Mesothelial cell of epicardium (in vitro differentiated cells): ENCODE results near the gene PCSK2. TPM values are rescaled to one million over a fixed set of nuclear protein-coding genes. Genes with fewer than 3 reads are reported as not detected.

Experiments
- DNase-seq, 2 experiments: peaks; one replicate each; pipeline ENCODE4 v3.0.0; 2021; ENCODE audit warnings: low spot score in 2 of 2; ENCODE audit not compliant: unreplicated experiment in 2 of 2
- H3K27ac Mint-ChIP-seq: 2 replicates; pipeline ENCODE4 v1.8.0; 2021; ENCODE audit warnings: mixed read lengths
- H3K27me3 Mint-ChIP-seq: 2 replicates; pipeline ENCODE4 v1.8.0; 2021; ENCODE audit warnings: low read depth, mixed read lengths
- H3K36me3 Mint-ChIP-seq: 2 replicates; pipeline ENCODE4 v1.8.0; 2021; ENCODE audit warnings: mixed read lengths
- H3K4me1 Mint-ChIP-seq: 2 replicates; pipeline ENCODE4 v1.8.0; 2021; ENCODE audit warnings: mixed read lengths
- H3K4me3 Mint-ChIP-seq: 2 replicates; pipeline ENCODE4 v1.8.0; 2021; ENCODE audit warnings: mild to moderate bottlenecking, moderate library complexity, mixed read lengths
- H3K9me3 Mint-ChIP-seq: 2 replicates; pipeline ENCODE4 v1.8.0; 2021; ENCODE audit warnings: mixed read lengths
- total RNA-seq: library from RNA; stranded (reverse); gene quantifications from 3 replicates; pipeline ENCODE4 v1.2.1, GENCODE V29; 2021
- TF ChIP-seq, protein P1 (sequence below): fragments of 200-600 bp; sonication (generic); IDR thresholded peaks from one replicate; pipeline ENCODE4 v1.5.0; 2021; ENCODE audit warnings: antibody characterized with exemption; ENCODE audit not compliant: unreplicated experiment

PCSK2 gene
- total RNA-seq, 1 donor from 2014 or later, result 0.38 TPM

- Mint-ChIP-seq H3K27ac (no peak overlapping the region), H3K4me3 (no peak overlapping the region)
Observed at GRCh38 chr20:17470521-17470920, 243.7 kb downstream of the PCSK2 start.

GRCh38 chr20:17470973-17471372 lies 244.1 kb downstream of the PCSK2 start:
- no peaks in the 10 kb centered on the region for H3K36me3 Mint-ChIP-seq
- DNase-seq, result no peak
- no peak overlapping the region for H3K27ac Mint-ChIP-seq
- no peaks in the 10 kb centered on the region for H3K9me3 Mint-ChIP-seq
- H3K4me1 Mint-ChIP-seq, result no peaks in the 10 kb centered on the region
- H3K4me3 Mint-ChIP-seq, result no peak overlapping the region
- peaks cover 3% of the 10 kb centered on the region for H3K27me3 Mint-ChIP-seq
- TF ChIP-seq, protein P1, sequence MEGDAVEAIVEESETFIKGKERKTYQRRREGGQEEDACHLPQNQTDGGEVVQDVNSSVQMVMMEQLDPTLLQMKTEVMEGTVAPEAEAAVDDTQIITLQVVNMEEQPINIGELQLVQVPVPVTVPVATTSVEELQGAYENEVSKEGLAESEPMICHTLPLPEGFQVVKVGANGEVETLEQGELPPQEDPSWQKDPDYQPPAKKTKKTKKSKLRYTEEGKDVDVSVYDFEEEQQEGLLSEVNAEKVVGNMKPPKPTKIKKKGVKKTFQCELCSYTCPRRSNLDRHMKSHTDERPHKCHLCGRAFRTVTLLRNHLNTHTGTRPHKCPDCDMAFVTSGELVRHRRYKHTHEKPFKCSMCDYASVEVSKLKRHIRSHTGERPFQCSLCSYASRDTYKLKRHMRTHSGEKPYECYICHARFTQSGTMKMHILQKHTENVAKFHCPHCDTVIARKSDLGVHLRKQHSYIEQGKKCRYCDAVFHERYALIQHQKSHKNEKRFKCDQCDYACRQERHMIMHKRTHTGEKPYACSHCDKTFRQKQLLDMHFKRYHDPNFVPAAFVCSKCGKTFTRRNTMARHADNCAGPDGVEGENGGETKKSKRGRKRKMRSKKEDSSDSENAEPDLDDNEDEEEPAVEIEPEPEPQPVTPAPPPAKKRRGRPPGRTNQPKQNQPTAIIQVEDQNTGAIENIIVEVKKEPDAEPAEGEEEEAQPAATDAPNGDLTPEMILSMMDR, result no peak

More at GRCh38 chr20:17470521-17470920, 243.7 kb downstream of the PCSK2 start:
- TF ChIP-seq, protein P1, result no peak
- Mint-ChIP-seq H3K36me3 (no peaks in the 10 kb centered on the region), H3K27me3 (peaks cover 3% of the 10 kb centered on the region), H3K9me3 (no peaks in the 10 kb centered on the region), H3K4me1 (no peaks in the 10 kb centered on the region)
- no peak for DNase-seq

- Mint-ChIP-seq H3K4me3 (no peak overlapping the region), H3K36me3 (no peaks in the 10 kb centered on the region), H3K4me1 (no peaks in the 10 kb centered on the region), H3K27me3 (peaks cover 2% of the 10 kb centered on the region), H3K27ac (no peak overlapping the region), H3K9me3 (no peaks in the 10 kb centered on the region)
- TF ChIP-seq, protein P1, result no peak
- no peak for DNase-seq
Observed at GRCh38 chr20:17471606-17472187, 244.9 kb downstream of the PCSK2 start.

- Mint-ChIP-seq H3K4me3 (no peak overlapping the region), H3K27ac (no peak overlapping the region), H3K27me3 (peaks cover 2% of the 10 kb centered on the region), H3K4me1 (peaks cover 3% of the 10 kb centered on the region), H3K9me3 (no peaks in the 10 kb centered on the region), H3K36me3 (no peaks in the 10 kb centered on the region)
- DNase-seq, result no peak
- TF ChIP-seq, protein P1, result no peak
Observed at GRCh38 chr20:17473659-17474058, 246.8 kb downstream of the PCSK2 start.

DNA sequence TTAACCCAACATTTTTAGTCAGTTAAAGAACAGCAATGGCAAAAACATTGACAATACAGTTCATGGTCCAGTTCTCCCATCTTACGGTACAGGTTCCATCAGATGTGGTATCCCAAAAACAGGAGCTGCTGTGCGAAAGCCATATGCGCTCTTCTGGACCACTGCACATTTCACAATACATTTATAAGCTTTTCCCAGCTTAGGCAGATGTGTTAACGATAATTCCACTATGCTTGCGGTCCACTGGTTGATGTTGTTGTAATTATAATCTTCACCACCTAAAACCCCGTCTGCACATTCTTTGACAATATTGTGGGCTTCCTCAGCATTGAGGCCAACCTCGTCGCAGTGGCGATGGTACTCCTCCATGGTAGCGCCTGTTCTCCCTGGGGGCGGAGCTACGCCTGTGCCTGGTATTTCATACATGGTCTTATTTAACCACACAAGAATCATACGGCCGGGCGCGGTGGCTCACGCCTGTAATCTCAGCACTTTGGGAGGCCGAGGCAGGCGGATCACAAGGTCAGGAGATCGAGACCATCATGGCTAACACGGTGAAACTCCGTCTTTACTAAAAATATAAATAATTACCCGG lies 252.3 kb downstream of the PCSK2 start:
- Mint-ChIP-seq H3K4me3 (no peak overlapping the region), H3K27ac (no peak overlapping the region), H3K4me1 (peaks cover 3% of the 10 kb centered on the region), H3K9me3 (no peaks in the 10 kb centered on the region), H3K27me3 (peaks cover 16% of the 10 kb centered on the region), H3K36me3 (no peaks in the 10 kb centered on the region)
- TF ChIP-seq, protein P1, result no peak
- DNase-seq, result no peak

DNA sequence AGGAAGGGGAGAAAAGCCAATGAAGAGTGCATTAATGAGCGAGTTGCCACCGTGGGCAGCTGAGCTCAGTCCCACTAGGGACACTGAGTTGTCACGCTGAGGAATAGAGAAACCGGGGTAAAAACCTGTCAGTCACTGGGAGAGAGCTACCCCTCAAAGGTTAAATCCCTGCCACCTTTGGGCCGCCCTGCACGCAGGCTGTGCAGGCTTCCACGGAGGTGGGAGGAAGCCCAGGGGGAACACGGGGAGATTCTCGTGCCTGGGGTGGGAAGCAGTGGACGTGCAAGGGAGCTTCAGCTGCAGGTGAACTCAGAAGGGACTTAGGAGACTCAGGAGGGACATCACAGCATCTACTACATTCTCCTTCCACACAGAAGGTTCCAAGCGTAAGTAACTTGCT lies 253.9 kb downstream of the PCSK2 start:
- H3K27ac Mint-ChIP-seq, result no peak overlapping the region
- no peaks in the 10 kb centered on the region for H3K9me3 Mint-ChIP-seq
- peaks cover 16% of the 10 kb centered on the region for H3K27me3 Mint-ChIP-seq
- H3K36me3 Mint-ChIP-seq, result no peaks in the 10 kb centered on the region
- H3K4me3 Mint-ChIP-seq, result no peak overlapping the region
- peaks cover 3% of the 10 kb centered on the region for H3K4me1 Mint-ChIP-seq
- DNase-seq, result no peak
- TF ChIP-seq, protein P1, result no peak
